ENCODE measurements around the gene EPB41L4B. TPM values are rescaled to one million over a fixed set of nuclear protein-coding genes. Genes with fewer than 3 reads are reported as not detected.

Gene EPB41L4B
- total and polyA plus RNA-seq, 2 donors from 2014 or later = 6.5 to 7.7 TPM

DNA sequence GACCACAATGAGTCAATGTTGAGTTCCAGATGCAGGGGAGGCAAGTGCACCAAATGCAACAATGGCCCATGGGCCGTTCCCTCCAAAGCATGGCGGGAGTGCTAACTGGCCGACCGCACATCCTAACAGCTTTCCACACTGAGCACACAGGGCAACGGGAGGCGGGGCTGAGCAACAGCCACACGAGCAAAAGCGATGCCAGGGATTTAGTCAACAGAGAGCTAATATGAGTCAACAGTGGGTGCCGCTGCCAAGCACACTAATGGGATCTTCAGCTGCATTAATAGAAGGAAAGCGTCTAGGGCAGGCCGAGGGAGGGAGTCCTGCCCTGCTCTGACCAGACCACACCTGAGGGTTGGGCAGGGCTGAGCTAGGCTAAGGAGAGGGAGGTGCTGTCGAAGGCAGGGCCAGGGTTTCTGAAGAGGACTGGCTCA lies 4.6 kb downstream of the EPB41L4B start:
- peak overlapping the region in 1 of 2 donors; percentile 63 for H3K27ac ChIP-seq (ENCODE audit: low read depth in 2 of 2, low read length in 2 of 2)
- H3K4me1 ChIP-seq (ENCODE audit: control insufficient read depth in 2 of 3, insufficient read depth in 2 of 3, low read depth in 1 of 3, low read length in 3 of 3) = peaks cover 1 to 11% (median 8%) of the 10 kb centered on the region in 3 donors
- FAIRE-seq (no peak), DNase-seq (peak in 2 of 5 donors; percentile 34 to 93)
- no peak overlapping the region for H3K4me3 ChIP-seq (ENCODE audit: low read length in 3 of 3)
- H3K36me3 ChIP-seq (ENCODE audit: control insufficient read depth in 2 of 3, insufficient read depth in 3 of 3, low read length in 3 of 3) = no peaks in the 10 kb centered on the region
- H3K27me3 ChIP-seq (ENCODE audit: control insufficient read depth, insufficient read depth, low read length) = no peaks in the 10 kb centered on the region
- no peak overlapping the region for H3K9ac ChIP-seq (ENCODE audit: low read length in 3 of 3)
- TF ChIP-seq, protein P1, sequence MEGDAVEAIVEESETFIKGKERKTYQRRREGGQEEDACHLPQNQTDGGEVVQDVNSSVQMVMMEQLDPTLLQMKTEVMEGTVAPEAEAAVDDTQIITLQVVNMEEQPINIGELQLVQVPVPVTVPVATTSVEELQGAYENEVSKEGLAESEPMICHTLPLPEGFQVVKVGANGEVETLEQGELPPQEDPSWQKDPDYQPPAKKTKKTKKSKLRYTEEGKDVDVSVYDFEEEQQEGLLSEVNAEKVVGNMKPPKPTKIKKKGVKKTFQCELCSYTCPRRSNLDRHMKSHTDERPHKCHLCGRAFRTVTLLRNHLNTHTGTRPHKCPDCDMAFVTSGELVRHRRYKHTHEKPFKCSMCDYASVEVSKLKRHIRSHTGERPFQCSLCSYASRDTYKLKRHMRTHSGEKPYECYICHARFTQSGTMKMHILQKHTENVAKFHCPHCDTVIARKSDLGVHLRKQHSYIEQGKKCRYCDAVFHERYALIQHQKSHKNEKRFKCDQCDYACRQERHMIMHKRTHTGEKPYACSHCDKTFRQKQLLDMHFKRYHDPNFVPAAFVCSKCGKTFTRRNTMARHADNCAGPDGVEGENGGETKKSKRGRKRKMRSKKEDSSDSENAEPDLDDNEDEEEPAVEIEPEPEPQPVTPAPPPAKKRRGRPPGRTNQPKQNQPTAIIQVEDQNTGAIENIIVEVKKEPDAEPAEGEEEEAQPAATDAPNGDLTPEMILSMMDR (IDR thresholded peaks at IDR 0.05; ENCODE audit: borderline replicate concordance, extremely low read depth, insufficient read depth) = no peak
- intact Hi-C loops (cut with DNase I) = loop anchor here (10.0 kb wide), 1 partner anchor 71 kb away; no protein-coding TSS in a partner anchor
- no peaks in the 10 kb centered on the region for H3K9me3 ChIP-seq (ENCODE audit: control insufficient read depth in 2 of 3, insufficient read depth in 1 of 3, low read length in 3 of 3)

DNA sequence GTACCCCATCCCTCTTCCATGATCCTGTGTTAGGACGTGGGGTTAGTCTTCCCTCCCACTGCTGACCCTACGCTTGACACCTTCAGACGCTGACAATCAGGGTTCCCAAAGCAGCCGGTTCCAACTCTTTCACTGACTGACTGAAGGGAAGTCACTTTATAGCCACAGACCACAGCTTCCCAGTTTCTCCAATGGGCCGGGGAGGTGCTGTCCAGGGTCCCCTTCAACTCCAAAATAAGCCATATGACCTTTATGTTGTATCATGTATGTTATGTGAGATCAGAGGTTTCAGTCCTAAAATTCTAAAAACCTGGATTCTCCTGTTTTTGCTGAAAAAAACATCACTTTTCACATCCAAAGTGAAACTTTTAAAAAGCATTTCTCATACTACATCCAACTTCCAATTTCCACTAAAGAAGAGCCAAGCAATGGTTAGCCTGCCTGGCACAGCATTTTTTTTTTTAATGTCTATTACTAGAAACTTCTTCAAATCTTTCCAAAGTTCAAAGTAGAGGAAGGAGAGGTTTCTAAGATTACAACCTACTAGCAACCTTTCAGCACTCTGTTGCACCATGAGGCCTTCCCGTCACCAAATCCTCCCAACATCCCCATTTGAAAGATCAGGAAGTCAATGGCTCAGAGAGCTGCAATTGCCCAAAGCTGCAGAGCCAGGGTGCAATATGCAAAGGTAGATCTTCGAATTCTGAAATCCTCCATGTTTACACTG lies 5.2 kb downstream of the EPB41L4B start:
- peak overlapping the region in 1 of 2 donors; percentile 47 for H3K27ac ChIP-seq (ENCODE audit: low read depth in 2 of 2, low read length in 2 of 2)
- intact Hi-C loops (cut with DNase I) = loop anchor here (10.0 kb wide), 1 partner anchor 71 kb away; no protein-coding TSS in a partner anchor
- no peaks in the 10 kb centered on the region for H3K9me3 ChIP-seq (ENCODE audit: control insufficient read depth in 2 of 3, insufficient read depth in 1 of 3, low read length in 3 of 3)
- FAIRE-seq = no peak
- H3K4me1 ChIP-seq (ENCODE audit: control insufficient read depth in 2 of 3, insufficient read depth in 2 of 3, low read depth in 1 of 3, low read length in 3 of 3) = peaks cover 0 to 11% (median 8%) of the 10 kb centered on the region in 3 donors
- no peak overlapping the region for H3K9ac ChIP-seq (ENCODE audit: low read length in 3 of 3)
- TF ChIP-seq, protein P1 (IDR thresholded peaks at IDR 0.05; ENCODE audit: borderline replicate concordance, extremely low read depth, insufficient read depth) = no peak
- no peak overlapping the region for H3K4me3 ChIP-seq (ENCODE audit: low read length in 3 of 3)
- no peaks in the 10 kb centered on the region for H3K36me3 ChIP-seq (ENCODE audit: control insufficient read depth in 2 of 3, insufficient read depth in 3 of 3, low read length in 3 of 3)
- no peak for DNase-seq
- no peaks in the 10 kb centered on the region for H3K27me3 ChIP-seq (ENCODE audit: control insufficient read depth, insufficient read depth, low read length)

DNA sequence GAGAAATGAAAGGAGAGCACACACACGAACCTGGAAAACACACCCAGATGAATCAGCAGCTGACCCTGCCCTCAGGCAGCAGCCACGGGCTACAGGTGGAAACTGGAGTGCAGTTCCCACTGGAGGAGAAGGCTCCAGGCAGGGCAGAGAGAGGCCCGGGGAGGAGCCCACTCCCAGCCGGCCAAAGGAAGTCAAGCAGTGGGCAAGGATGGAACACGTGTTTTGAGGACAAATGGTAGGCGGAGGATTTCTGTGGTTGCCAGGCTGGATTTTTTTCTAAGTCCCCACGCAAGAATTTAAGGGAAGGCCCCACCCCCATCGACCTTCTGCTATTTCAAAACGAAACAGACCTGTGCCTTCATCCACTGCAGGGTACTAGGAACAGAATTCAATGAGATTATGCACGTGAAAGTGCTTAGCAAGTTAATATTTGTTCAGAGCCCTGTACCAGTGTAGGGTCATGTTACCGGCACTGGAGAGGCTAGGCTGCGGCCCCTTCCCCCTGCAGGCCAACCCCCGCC lies 6.8 kb downstream of the EPB41L4B start:
- Histone ChIP-seq H3K4me3 (ENCODE audit: low read length in 3 of 3) (no peak overlapping the region), H3K4me1 (ENCODE audit: control insufficient read depth in 2 of 3, insufficient read depth in 2 of 3, low read depth in 1 of 3, low read length in 3 of 3) (peaks cover 0 to 11% (median 6%) of the 10 kb centered on the region in 3 donors), H3K27me3 (ENCODE audit: control insufficient read depth, insufficient read depth, low read length) (no peaks in the 10 kb centered on the region), H3K36me3 (ENCODE audit: control insufficient read depth in 2 of 3, insufficient read depth in 3 of 3, low read length in 3 of 3) (no peaks in the 10 kb centered on the region), H3K9ac (ENCODE audit: low read length in 3 of 3) (no peak overlapping the region), H3K27ac (ENCODE audit: low read depth in 2 of 2, low read length in 2 of 2) (peak overlapping the region; percentile 49 to 81), H3K9me3 (ENCODE audit: control insufficient read depth in 2 of 3, insufficient read depth in 1 of 3, low read length in 3 of 3) (no peaks in the 10 kb centered on the region)
- TF ChIP-seq, protein P1 (IDR thresholded peaks at IDR 0.05; ENCODE audit: borderline replicate concordance, extremely low read depth, insufficient read depth) = no peak
- intact Hi-C loops (cut with DNase I) = loop anchor here (10.0 kb wide), 1 partner anchor 69 kb away; no protein-coding TSS in a partner anchor
- FAIRE-seq (no peak), DNase-seq (peak in 4 of 5 donors; percentile 41 to 70 (median 64))

Data from kidney (tissue), 14 donors.